Fibroblast of skin of left quadriceps (primary cell): ENCODE results near the gene JPH3.

ENCODE experiments used
- DNase-seq, 2 experiments: peaks; one replicate each; pipeline ENCODE4 v3.0.0-alpha.2; 2013; ENCODE audit warnings: low read depth in 2 of 2

JPH3 gene

DNA sequence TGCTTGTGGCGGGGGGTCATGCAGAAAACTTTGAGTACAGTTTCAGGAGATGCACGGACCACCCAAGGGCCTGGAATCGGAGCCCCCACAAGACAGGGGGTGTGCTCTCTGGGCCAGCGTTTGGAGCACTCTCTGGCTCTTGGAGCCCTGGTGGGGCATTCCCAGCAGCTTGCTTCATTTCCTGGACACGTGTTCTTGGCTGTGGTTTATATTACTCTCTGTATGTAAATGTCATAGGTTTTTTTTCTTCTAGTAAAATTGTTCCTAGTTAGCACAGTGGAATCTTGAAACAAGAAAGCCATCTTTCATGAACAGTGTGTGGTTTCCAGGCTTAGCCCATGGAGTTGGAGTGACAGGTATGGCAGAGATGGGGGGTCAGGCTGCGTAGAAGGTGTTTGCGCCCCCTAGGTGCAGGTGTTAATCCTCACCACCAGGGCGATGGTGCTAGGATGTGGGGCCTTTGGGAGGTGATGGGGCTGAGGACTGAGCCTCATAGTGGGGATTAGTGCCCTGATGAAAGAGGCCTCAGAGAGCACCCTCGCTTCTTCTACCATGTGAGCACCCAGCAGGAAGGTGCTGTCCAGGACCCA lies 79.8 kb downstream of the JPH3 start:
- peak; percentile 47 to 50 for DNase-seq

GRCh38 chr16:87682852-87683399 lies 80.6 kb downstream of the JPH3 start:
- DNase-seq, result no peak

- no peak for DNase-seq
These were observed 81.9 kb downstream of the JPH3 start for GRCh38 chr16:87684106-87684677.

- no peak for DNase-seq
These were observed 82.5 kb downstream of the JPH3 start for GRCh38 chr16:87684711-87685404.

- no peak for DNase-seq
These were observed 83.1 kb downstream of the JPH3 start for GRCh38 chr16:87685405-87685755.

GRCh38 chr16:87685766-87686165 lies 83.5 kb downstream of the JPH3 start:
- no peak for DNase-seq

DNA sequence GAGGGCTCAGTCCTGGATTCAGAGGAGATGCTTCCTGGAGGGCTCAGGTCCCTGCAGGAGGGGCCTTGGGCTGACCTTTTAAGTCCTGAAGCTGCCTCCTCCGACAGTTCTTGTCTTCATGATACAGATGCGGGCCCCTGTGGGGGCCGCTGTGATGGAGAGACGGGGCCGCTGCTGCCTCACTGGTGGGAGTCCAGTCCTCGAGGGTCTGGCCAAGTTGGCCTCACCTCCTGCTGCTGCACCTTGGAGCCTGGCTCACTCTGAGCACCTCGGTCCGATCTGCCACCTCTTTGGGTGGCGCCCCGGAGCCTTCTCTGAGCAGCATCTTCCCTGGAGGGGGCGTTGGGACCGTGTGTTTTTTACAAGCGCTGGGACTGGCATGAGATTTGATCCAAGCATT lies 84.4 kb downstream of the JPH3 start:
- DNase-seq, result no peak

- no peak for DNase-seq
These were observed 85.0 kb downstream of the JPH3 start for GRCh38 chr16:87687126-87687910.

- no peak for DNase-seq
These were observed 85.8 kb downstream of the JPH3 start for GRCh38 chr16:87687998-87688529.

DNA sequence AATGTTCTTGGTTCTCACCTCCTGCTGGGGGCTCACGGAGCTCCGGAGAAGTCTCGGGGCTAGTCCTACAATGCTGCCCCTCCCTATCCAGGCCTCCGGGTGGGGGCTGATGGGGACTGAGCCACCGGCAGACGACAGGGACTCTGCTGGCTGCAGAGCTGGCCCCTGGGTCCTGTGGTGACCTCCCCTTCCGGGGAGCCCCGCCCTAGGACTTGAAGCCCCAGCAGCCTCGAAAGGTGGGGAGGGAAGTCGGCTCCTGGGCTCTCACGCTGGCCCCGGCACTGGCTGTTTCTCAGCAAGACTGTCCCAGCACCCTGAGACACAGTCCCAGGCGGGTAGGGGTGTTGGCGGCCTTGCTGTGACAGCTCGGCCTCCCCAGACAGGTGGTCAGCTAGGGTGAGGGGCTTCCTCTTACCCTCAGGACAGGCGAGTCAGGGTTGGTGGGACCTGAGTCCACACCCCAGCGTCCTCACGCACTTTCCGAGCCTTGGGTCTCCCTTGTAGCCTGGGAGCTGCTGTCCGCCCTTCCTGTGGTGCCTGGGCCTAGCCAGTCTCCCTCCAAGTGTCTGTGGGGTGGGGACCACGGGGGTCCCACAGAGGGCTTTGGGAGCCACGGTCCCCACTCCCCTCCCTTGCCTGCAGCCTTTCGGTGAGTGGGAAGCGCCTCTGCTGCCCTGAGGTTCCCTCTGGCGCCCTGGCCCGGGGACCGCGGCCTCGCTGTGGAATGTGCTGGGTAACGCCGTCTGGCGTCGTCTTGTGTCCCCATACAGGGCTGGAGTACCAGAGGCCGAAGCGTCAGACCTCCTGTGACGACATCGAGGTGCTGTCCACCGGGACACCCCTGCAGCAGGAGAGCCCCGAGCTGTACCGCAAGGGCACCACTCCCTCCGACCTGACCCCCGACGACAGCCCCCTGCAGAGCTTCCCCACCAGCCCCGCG lies 86.8 kb downstream of the JPH3 start:
- no peak for DNase-seq

GRCh38 chr16:87689956-87690465 lies 87.7 kb downstream of the JPH3 start:
- no peak for DNase-seq

DNA sequence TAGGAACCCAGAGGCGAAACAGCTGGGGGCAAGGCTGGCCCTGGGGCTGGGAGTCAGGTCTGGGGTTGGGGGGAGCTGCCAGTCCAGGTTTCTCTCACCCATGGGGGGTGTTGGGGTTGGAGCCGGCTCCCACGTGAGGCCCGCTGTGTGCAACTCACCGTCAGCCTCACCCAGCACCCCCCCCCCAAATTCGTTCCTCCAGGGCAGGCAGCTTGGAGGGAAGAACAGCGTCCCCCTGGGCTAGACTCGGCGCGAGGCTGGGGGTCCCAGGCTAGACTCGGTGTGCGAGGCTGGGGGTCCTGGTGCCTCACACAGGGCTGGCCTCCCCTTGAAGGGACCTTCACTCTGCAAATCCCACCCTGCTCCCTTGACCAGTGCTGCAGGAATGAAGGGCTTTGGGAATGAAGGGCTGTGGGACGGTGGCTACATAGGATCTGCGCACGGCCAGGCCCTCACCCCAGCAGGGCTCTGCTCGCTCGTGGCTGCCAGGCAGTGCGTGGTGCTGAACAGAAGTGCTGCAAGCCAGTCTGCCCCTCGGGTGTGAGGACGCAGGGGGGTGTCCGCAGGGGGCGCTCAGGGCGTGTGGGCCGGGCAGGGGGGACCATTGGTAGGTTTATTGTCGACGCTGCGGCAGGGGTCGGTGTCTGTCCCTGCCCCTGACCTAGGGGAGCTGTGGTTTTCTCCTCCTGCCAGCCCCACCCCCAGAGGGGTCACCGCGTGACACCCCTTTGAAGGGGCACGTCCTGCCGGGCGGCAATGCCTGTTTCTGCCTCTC lies 88.8 kb downstream of the JPH3 start:
- DNase-seq, result no peak

- no peak for DNase-seq
These were observed 89.4 kb downstream of the JPH3 start for GRCh38 chr16:87691686-87692079.

- no peak for DNase-seq
These were observed 89.9 kb downstream of the JPH3 start for GRCh38 chr16:87692176-87692575.

GRCh38 chr16:87692756-87693155 lies 90.4 kb downstream of the JPH3 start:
- no peak for DNase-seq

DNA sequence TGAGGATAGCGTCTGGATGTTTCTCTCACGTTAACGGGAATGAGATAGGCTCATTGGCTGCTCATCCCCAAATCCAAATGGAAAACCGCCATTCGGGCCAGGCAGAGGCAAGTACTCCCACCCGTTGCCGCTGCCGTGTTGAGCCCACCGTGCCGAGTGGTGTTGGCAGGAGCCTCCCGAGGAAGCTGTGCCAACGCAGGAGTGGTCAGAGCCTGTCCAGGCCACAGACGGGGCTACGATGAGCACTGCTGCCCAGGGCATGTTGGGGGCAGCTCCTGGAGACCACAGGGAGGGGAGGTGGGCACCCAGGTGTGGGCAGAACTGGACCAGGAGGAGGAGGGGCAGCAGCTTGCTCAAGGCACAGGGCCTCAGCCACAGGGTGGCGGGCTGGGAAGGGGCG lies 91.5 kb downstream of the JPH3 start:
- no peak for DNase-seq

GRCh38 chr16:87694441-87695125 lies 92.3 kb downstream of the JPH3 start:
- DNase-seq, result no peak

GRCh38 chr16:87695534-87695933 lies 93.2 kb downstream of the JPH3 start:
- no peak for DNase-seq

DNA sequence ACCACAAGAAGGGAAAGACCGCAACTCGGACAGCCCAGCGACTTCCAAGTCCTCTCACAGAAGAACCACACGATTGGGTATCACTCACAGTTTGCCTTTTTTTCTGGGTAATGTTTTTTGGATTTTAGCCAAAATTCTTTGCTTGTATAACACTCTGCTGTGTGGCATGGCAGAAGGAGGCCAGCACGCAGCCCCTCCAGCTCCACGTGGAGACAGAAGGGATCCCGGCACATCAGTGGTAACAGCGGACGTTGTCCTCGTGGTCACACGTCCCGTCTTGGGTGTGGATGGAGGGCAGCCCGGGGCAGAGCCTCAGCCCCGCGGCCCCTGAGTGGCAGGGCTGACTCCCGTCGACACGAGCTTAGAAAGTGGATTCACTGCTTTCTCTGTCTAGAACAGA lies 94.4 kb downstream of the JPH3 start:
- DNase-seq, result no peak
